HG03139 (cell line): ENCODE measurements around the gene TP53RK.

ENCODE experiments used
- ATAC-seq: cut with Tn5 transposase; IDR thresholded peaks from one replicate; pipeline ENCODE4 v1.9.1; 2021; ENCODE audit not compliant: unreplicated experiment

The TP53RK gene

DNA sequence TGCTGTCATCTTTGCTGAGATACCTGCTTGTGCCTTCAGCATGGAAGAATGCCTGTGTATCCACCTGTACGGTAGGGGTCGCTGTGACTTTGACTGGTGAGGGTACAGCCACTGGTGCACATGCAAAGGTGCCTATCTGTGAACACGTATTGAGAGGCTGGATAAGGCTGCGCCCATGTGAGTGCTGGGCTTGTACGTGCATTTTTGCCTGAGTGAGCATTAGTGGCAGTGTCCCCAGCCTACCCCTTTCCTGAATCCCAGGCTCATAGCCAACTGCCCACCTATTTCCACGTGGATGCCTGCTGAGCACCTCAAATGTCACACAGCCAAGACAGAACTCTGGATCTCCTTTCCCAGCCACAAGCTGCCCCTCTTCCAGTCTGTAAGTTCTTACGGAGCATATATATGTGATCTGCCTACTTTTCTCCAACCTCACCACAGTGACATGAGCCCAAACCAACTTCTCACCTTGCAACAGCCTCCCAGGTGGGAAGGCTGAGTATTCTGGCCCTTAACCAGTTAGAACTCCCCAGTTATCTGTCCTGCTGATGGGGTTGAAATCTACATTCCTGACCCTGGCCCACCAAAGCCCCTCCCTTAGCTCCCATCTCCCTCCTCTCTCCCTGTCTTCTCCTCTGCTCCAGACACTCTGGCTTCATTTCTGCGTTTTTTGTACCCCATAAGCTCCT lies 19.1 kb upstream of the TP53RK start:
- ATAC-seq, result no peak

DNA sequence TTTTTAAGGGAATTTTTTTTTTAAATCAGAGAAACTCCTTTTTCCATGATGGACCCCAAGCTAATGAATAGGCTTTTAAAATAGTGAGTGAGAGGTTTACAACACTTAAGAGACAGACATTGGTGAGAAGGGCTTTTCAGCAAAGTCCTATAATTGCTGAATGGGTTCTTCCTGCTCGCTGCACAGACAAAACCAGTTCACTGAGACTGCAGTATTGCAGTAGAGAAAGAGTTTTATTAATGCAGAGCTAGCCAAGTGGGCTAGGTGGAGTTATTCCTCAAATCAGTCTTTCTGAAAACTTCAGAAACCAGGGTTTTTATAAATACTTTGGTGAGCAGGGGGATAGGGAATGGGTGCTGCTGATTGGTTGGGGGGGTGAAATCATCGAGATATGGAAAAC lies 17.0 kb upstream of the TP53RK start:
- no peak for ATAC-seq

- no peak for ATAC-seq
Measured at GRCh38 chr20:46705378-46705729, 16.1 kb upstream of the TP53RK start.

DNA sequence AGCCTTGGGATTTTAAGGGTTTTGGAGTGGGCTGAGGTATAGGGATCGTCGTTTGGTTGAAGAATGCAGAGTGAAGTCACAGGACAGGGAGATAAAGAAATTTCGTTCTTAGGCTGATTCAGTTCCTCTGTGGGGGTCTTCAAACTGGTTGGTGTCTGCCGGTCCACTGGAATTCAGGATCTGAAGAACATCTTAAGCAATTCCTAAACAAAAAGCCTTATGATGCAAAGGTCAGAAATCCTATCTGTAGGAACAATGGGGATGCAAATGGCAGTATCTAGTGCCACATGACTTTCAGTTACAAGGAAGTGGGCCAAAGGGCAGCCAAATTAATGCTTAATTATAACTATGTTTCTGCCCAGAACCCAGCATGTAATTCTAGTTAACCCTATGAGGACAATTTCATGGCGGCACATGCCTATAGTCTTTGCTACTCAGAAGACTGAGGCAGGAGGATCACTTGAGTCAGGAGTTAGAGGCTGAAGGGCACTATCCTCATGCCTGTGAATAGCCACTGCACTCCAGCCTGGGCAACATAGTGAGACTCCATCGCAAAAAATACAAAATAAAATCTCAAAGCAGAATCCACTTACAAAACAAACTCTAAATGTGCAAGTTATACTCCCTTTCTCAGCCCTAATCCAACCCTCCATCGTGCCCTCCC lies 15.6 kb upstream of the TP53RK start:
- no peak for ATAC-seq

DNA sequence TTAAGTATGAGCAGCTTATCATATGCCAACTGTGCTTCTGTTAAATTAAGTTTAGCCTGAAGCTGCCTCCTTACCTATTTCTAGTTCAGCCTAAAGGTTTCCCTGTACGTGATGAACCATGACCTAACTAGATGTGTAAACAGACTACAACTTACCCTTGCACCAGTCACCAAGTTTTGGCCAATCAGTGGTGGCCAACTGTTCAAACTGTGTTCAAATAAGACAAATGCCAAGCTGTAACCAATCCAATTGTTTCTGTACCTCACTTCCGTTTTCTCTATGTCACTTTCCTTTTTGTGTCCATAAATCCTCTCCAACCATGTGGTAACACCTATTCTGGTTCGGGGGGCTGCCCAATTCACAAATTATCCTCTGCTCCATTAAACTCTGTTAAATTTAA lies 14.2 kb upstream of the TP53RK start:
- ATAC-seq, result no peak

DNA sequence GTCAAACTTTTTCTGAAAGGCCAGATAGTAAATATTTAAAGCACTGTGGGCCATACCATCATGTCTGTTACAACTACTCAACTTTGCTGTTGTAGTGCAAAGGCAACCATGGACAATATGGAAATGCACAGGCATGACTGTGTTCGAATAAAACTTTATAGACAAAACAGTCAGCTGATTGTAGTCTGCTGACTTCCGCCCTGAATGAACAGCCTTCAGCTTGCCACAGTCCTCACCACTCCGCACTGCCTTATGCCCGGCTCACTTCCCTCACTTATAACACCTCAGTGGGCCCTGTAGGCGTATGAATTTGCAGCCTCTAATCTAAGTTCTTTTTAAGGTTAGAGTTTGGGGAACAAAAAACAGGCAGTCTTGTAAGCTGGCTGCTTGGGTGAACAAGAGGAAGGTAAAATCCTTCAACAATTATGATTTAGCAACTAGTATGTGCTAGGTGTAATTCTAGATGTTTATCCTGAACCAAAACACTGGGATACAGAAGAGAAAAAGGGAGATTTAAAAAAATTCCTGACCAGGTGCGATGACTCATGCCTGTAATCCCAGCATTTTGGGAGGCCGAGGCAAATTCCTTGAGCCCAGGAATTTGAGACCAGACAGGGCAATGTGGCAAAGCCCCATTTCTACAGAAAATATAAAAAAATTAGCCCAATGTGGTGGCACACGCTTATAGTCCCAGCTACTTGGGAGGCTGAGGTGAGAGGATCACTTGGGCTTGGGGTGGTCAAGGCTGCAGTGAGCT lies 13.4 kb upstream of the TP53RK start:
- ATAC-seq, result no peak

GRCh38 chr20:46701986-46702385 lies 12.7 kb upstream of the TP53RK start:
- no peak for ATAC-seq

GRCh38 chr20:46701556-46701955 lies 12.3 kb upstream of the TP53RK start:
- no peak for ATAC-seq

GRCh38 chr20:46701057-46701456 lies 11.8 kb upstream of the TP53RK start:
- no peak for ATAC-seq

- no peak for ATAC-seq
Measured at GRCh38 chr20:46700481-46700880, 11.2 kb upstream of the TP53RK start.

GRCh38 chr20:46699651-46700359 lies 10.6 kb upstream of the TP53RK start:
- ATAC-seq, result no peak

DNA sequence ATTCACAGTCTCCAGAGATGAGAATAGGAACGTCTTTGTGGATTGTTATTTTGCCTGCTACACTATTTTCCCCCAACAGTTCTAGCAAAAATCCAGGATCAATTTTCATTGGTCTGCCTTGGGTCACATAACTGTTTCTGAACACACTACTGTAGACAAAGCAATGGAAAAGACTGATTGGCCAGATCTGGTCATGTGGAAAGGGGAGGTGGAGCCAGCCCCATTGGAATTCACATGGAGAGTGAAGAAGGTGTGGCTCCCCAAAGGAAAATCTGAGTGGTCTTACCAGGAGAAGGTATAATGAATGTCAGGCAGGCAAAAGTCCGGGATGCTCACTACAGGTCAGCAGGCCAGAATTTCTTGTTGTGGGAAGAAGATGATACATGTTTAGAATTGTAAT lies 9.5 kb upstream of the TP53RK start:
- ATAC-seq, result no peak

DNA sequence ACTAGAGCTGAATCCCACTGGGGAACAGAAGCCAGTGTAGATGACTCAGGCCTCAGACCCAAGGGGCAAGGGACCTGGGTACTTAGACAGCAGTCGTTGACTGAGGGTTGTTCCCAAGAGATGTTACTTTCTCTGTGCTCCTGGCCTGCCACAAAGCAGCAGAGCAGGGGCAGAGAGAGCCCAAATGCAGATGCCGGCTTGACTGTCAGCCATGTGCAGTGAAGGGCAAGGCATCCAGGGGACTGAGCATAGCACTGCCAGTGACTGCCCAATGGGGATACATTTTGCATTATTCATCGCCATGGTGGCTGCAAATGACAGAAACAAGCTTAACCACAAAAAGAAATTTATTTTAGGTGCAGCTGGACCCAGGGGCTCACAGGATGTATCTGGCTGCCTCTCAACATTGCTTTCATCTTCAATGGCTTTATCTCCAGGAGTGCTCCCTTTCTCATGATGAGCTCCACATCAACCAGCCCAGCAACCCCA lies 7.6 kb upstream of the TP53RK start:
- no peak for ATAC-seq

GRCh38 chr20:46695892-46696291 lies 6.6 kb upstream of the TP53RK start:
- ATAC-seq, result no peak

- no peak for ATAC-seq
Measured at GRCh38 chr20:46694484-46694883, 5.2 kb upstream of the TP53RK start.

DNA sequence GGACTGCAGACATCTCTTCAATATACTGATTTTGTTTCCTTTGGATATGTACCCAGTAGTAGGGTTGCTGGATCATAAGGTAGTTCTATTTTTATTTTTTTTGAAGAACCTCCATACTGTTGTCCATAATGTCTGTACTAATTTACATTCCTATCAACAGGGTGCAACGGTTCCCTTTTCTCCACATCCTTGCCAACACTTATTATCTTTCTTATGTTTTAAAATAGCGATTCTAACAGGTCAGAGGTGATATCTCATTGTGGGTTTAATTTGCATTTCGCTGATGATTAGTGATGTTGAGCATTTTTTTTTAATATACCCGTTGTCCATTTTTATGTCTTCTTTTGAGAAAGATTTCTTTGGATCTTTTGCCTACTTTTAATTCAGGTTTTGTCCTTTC lies 2.0 kb upstream of the TP53RK start:
- no peak for ATAC-seq

- no peak for ATAC-seq
Measured at GRCh38 chr20:46690219-46691106, 1.2 kb upstream of the TP53RK start.

- ATAC-seq, result no peak
Measured at GRCh38 chr20:46689754-46690085, 476 bp upstream of the TP53RK start.

DNA sequence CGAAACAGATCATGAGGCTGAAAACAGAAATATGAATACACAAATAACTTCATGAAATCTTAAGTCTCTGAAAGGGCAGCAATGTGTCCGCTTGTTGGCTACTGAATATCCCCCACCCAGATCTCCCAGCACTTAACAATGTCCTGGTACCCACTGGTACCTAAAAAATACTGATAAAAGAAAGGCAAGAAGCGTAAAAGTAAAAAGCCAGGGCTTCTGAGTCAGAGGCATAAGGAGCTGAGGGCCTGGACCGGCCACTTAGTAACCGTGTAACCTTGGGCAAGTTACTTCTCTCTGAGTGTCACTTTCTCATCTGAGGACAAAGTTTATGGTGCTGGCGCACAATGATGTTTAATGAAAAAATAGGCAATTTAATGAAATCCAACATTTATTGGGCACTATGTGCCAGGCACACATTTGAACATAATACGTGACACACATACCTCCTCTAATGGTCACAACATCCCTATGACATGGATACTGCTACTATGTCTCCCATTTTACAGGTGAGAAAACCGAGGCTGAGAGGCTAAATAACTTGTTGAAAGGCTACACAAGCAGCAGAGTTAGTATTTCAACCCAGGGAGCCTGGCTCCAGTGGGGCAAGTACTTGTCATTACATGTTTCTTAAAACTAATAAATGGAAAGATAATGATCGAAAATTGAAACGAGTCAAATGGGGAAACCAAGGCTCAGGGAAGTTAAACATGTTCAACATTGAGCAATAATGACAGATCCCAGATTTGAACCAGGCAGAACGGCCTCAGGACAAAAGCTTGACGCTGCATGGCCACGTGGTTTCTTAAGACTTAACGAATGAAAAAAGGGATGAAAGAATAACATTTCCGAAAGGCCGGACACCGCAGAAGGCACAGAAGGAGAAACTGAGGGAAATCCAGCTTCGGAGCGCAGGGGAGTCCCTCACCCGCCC lies 828 bp downstream of the TP53RK start:
- no peak for ATAC-seq
